Stimulated activated CD8-positive, alpha-beta memory T cell treated with anti-CD3 and anti-CD28 coated beads, Interleukin-12 subunit alpha, Interleukin-12 subunit beta, amount 100 ng/mL, for 1 hour (primary cell): Measurements from ENCODE around the gene SHISA8.
A peak's percentile ranks its signal among the peaks of the same experiment; 100 is the strongest.
"Not testable (repeated sequence)": the region's sequence is repeated elsewhere in the genome, so short reads cannot be mapped to it uniquely, and the experiment has no call there.

Experiments
- DNase-seq: peaks from one replicate; pipeline ENCODE4 v3.0.0-alpha.2; 2020; ENCODE audit warnings: low read depth

Gene SHISA8

GRCh38 chr22:41915035-41915785 lies at the start of gene SHISA8:
SHISA8 (minus strand) TSS chr22:41915074; CDS start chr22:41914667, 407 bp downstream.
- DNase-seq, result no peak

- no peak for DNase-seq
Observed at GRCh38 chr22:41964112-41964491, 49.2 kb upstream of the SHISA8 start.

GRCh38 chr22:41963453-41964111 lies 48.7 kb upstream of the SHISA8 start:
- DNase-seq, result no peak

GRCh38 chr22:41957941-41958556 lies 43.2 kb upstream of the SHISA8 start:
- DNase-seq, result no peak

GRCh38 chr22:41952713-41953112 lies 37.8 kb upstream of the SHISA8 start:
- no peak for DNase-seq

GRCh38 chr22:41951898-41952474 lies 37.1 kb upstream of the SHISA8 start, which contains the start of gene SMIM45:
SMIM45 (plus strand) TSS chr22:41952150.
- DNase-seq, result no peak

- DNase-seq, result no peak
Observed at GRCh38 chr22:41949297-41949965, 34.6 kb upstream of the SHISA8 start.

GRCh38 chr22:41948928-41949296 lies 34.0 kb upstream of the SHISA8 start:
- DNase-seq, result not testable (repeated sequence)

- no peak for DNase-seq
Observed at GRCh38 chr22:41948142-41948541, 33.3 kb upstream of the SHISA8 start.

GRCh38 chr22:41947424-41948080 lies 32.7 kb upstream of the SHISA8 start:
- no peak for DNase-seq

GRCh38 chr22:41946629-41947423 lies 32.0 kb upstream of the SHISA8 start, which contains the start of gene CENPM:
CENPM (minus strand) TSS chr22:41947152; CDS start chr22:41947076, 76 bp downstream.
- peak; percentile 74 for DNase-seq

- DNase-seq, result no peak
Observed at GRCh38 chr22:41943661-41944209, 28.9 kb upstream of the SHISA8 start.

- peak; percentile 78 for DNase-seq
Observed at GRCh38 chr22:41940832-41941765, 26.2 kb upstream of the SHISA8 start.

- DNase-seq, result peak; percentile 90
Observed at GRCh38 chr22:41939981-41940831, 25.3 kb upstream of the SHISA8 start.

- no peak for DNase-seq
Observed at GRCh38 chr22:41936894-41937169, 22.0 kb upstream of the SHISA8 start.

GRCh38 chr22:41935509-41935908 lies 20.6 kb upstream of the SHISA8 start:
- DNase-seq, result no peak

GRCh38 chr22:41935015-41935351 lies 20.1 kb upstream of the SHISA8 start:
- no peak for DNase-seq

GRCh38 chr22:41934284-41935014 lies 19.6 kb upstream of the SHISA8 start:
- DNase-seq, result no peak
